GM21723 (cell line): ENCODE results near the gene TMC5.
"Not testable (repeated sequence)": the region's sequence is repeated elsewhere in the genome, so short reads cannot be mapped to it uniquely, and the experiment has no call there.

Experiments
- ATAC-seq: cut with Tn5 transposase; IDR thresholded peaks from one replicate; pipeline ENCODE4 v1.9.1; 2021; ENCODE audit warnings: mild to moderate bottlenecking, moderate library complexity; ENCODE audit not compliant: unreplicated experiment

The TMC5 gene, protein sequence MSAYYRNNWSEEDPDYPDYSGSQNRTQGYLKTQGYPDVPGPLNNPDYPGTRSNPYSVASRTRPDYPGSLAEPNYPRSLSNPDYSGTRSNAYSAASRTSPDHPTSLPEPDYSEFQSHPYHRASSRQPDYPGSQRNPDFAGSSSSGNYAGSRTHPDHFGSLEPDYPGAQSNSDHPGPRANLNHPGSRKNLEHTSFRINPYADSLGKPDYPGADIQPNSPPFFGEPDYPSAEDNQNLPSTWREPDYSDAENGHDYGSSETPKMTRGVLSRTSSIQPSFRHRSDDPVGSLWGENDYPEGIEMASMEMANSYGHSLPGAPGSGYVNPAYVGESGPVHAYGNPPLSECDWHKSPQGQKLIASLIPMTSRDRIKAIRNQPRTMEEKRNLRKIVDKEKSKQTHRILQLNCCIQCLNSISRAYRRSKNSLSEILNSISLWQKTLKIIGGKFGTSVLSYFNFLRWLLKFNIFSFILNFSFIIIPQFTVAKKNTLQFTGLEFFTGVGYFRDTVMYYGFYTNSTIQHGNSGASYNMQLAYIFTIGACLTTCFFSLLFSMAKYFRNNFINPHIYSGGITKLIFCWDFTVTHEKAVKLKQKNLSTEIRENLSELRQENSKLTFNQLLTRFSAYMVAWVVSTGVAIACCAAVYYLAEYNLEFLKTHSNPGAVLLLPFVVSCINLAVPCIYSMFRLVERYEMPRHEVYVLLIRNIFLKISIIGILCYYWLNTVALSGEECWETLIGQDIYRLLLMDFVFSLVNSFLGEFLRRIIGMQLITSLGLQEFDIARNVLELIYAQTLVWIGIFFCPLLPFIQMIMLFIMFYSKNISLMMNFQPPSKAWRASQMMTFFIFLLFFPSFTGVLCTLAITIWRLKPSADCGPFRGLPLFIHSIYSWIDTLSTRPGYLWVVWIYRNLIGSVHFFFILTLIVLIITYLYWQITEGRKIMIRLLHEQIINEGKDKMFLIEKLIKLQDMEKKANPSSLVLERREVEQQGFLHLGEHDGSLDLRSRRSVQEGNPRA

DNA sequence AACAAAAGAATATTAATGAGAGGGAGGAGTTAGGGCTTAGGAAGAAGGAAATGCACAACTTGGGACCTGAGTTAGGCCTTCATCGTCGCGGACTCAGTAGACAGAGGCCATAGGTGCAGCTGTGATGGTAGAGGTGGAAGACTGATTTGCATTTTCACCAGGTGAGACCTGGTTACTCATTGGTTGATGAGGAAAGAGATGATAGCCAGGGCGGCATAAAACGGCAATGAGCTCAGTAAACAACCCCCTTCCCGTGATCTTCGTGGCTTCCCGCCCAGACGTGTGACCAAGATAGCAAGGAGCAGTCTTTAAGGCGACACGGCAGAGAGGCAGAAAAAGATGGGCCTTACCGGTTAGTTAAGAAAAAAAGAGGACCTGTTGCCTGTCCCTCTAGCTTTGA is at the start of gene TMC5:
TMC5 (plus strand) TSS at position 244 of the 400 bp plus-strand sequence. CDS start 22,156 bp downstream, outside the sequence.
- ATAC-seq: no peak

DNA sequence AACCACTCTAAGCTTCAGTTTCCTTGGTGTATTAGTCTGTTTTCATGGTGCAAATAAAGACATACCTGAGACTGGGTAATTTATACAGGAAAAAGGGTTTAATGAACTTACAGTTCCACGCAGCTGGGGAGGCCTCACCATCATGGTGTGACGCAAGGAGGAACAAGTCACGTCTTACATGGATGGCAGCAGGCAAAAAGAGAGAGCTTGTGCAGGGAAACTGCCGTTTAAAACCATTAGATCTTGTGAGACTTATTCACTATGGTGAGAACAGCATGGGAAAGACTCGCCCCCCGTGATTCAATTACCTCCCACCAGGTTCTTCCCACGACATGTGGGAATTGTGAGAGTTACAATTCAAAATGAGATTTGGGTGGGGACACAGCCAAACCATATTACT is 45.1 kb upstream of the TMC5 start:
- ATAC-seq: not testable (repeated sequence)

DNA sequence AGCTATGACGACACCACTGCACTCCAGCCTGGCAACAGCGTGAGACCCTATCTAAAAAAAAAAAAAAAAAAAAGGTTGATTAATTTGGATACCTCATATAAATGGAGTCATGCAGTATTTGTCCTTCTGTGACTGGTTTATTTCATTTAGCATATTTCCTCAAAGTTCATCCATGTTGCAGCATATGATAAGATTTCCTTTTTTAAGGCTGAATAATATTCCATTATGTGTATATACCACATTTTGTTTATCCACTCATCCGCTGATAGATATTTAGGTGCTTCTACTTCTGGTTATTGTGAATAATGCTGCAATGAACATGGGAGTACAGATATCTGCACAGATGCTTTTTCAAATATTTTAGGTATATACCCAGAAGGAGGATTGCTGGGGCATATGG is 43.3 kb upstream of the TMC5 start:
- ATAC-seq: no peak

DNA sequence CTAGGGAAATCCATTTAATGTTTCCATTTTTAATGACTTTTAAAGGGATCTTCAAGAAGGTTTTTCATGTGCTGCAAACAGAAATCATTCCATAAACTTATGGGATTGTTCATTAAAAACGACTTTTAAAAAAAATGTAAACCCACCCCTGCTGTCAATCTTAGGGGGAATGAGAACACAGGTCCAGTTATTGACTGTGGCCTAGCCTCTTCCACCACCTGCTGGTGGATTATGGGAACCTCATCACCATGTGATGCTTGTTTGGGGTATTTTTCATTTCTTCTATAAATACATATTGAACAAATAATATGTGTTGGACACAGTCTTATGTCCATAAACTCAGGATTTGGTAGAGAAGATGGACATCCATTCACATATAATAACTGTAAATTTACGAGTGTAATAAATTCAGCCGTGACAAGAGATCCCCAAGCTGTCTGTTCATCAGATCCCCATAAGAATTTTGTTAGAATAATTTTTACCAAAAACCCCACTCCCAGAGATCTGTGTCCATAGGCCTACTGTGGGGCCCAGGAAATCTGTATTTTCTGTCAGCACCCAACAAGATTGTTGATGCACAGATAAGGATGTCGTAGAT is 42.0 kb upstream of the TMC5 start:
- ATAC-seq: no peak

DNA sequence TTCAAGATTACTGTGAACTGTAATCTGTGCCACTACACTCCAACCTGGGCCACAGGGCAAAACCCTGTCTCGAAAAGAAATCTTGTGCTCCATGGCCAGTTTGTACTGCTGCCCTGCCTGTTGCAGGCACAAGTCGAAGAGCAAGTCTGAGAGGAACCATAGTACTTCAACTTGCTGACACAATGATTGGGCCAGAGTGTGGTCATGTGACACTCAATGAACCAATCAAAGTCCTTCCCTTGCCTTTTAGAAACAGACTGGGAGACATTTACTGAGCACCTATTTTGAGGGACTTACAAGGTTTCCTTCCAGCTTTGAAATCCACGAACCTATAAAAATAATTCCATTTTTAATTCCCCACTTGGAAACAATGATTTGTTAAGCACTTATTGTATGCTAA is 39.8 kb upstream of the TMC5 start:
- no peak for ATAC-seq

DNA sequence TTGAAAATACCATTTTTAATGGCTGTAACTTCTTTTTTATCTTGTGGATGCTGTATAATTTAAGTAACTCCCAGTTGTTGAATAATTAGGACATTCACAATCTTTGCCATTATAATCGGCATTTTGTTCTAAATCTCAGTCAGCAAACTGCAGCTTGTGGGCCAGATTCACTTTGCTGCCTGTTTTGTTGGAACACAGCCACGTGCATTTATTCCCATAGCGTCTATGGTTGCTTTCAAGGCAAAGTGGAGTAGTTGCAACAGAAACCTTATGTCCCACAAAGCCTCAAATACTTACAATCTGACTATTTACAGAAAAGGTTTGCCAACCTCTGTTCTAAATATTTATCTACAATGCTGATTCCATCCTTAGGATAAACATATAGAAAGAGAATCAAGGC is 39.2 kb upstream of the TMC5 start:
- no peak for ATAC-seq

DNA sequence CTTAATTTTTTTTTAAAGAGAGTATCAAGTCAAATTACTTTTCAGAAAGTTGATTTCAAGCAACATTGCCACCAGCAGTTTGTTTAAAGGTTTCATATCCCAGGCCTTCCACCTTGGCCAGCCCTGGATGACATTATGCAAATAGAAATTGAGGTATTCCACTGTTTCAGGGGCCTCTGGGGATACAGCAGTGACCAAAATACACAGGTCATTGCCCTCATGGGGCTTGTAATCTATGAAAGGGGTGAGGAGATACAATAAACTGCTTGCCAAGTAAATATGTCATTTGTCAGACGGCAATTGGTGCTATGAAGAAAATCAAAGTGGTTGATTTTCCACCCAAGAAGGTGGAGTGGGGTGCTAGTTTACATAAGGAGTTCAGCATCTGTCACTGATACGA is 37.8 kb upstream of the TMC5 start:
- ATAC-seq: no peak

DNA sequence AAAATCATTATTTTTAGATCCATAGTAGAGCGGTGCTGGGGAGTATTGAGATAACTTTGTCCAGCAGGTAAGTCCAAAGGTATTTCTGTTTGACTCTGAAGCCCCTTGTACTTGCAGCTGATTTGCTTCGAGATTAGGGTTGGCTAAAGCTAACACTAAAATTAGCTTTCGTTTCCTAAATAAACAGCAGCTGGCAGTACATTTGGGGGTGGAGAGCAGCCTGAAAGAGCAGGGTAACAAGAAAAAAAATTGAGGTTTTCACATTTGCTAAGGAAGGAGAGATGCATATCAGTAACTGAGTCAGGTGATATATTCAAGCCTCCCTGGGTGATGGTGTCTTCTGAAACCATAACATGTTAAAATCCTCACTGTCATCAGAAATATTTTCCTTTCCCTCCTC is 37.4 kb upstream of the TMC5 start:
- no peak for ATAC-seq

DNA sequence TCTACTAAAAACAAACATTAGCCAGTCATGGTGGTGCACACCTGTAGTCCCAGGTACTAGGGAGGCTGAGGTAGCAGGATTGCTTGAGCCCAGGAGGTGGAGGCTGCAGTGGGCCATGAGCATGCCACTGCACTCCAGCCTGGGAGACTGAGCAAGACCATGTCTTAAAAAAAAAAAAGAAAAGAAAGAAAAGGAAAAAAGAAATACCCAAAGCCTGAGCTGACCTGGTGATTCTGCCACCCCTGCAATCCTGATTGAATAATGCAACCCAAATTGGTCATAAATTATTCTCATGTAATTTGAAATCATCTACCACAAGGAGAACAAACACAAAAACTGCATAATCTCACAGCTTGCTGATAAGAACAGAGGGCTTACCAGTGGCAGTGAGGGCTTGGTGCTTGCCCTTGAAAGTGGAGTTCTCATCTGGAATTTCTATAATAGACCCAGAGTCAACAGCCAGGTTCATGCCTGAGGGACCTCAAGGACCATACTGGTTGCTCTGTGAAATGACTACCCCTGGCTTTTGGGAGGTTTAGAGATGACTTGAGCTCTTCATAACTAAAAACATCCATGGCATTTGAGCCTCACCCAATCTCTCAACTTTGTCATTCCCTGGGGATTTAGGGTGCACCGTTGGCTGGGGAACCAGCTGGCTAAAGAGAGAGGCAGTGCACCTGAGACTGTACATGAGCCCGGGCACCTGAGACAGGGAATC is 35.4 kb upstream of the TMC5 start:
- no peak for ATAC-seq

DNA sequence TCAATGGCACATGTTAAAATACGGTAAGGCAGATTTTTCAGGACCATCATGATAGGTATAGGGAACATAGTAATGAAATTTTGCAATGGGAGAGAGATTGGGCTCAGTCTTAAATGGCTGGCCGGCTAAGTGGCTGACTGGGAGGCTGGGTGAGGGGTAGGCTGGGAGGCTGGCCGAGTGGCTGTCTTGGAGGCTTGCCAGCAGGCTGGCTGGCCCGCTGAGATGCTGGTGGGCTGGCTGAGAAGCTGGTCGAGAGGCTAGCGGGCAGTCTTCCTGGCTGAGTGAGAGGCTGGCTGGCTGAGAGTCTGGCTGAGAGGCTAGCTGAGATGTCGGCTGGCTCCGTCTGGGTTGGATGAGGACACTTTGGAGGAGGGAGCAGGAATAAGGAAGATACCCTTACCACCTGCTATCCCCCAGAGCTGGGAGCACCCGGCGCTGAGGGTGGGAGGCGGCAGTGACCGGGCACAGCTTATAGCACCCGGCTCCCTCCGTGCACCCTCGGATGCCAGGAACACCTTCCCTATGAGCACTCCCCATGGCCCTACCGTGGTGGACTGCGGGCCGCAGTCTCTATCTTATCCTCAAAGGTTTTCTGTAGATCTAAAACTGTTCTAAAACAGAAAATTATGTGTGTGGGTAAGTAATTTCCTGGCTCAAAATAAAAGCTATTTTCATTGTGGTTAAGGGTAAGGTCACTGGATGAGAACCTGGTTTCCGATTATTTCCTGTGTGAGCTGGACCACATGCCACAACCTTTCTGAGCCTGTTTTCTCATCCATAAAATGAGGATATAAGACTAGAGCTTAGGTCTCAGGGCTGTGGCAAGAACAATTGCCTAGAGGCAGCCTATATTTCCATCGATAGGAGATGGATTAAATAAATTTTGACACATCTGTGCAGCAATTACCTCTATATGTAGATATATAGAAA is 34.5 kb upstream of the TMC5 start:
- no peak for ATAC-seq

DNA sequence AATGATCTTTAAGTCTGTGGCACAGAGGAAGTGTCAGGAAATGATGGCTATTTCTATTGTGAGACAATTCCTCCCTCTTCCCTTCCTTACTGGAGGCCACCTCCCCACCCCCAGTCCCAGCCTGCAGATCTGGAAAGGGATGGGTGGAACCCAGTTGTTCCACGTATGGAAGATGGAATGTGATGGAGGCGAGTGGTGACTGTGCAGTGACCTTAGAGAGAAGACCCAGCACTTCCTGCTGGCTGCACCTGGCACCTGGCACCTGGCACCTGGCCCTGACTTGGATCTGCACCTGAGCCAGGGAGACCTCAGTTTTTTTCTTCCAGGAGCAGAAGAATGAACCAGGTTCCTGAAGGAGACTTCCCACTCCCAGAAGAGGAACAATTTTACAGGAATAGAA is 33.0 kb upstream of the TMC5 start:
- no peak for ATAC-seq

DNA sequence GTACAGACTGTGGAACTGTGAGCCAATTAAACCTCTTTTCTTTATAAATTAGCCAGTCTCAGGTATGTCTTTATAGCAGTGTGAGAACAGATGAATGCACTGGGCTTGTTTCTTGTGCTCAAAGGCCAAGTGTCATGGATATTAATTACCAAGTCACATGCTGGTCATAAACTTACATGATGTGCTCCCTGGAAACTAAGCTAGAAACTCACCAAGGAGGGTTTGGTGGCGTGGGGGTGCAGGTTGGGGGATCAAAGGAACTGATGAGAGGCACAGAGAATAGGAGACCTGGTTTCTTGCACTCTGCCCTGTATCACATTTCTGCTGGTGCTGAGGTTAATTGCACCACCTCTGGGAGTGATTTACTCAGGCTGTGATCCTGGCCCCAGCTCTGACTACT is 31.2 kb upstream of the TMC5 start:
- ATAC-seq: no peak

DNA sequence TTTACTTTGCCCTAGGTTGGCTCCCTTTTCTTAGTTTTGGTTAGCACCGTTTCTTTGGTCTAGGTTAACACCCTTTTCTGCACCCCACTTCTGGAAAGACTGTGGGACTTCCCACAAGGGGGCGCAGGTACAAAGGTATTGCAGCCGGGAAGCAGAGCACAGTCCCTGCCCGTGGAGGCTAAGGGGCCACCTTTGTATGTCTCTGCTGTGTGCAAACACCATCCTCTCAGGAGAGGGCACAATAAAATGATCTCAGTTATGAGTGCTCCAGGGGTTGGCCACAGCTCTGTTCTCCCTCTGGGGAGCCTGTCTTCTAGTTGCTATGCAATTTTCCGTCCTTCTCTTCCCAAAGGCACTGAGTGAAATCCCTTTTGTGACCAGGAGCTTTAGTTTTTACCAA is 28.4 kb upstream of the TMC5 start:
- no peak for ATAC-seq

DNA sequence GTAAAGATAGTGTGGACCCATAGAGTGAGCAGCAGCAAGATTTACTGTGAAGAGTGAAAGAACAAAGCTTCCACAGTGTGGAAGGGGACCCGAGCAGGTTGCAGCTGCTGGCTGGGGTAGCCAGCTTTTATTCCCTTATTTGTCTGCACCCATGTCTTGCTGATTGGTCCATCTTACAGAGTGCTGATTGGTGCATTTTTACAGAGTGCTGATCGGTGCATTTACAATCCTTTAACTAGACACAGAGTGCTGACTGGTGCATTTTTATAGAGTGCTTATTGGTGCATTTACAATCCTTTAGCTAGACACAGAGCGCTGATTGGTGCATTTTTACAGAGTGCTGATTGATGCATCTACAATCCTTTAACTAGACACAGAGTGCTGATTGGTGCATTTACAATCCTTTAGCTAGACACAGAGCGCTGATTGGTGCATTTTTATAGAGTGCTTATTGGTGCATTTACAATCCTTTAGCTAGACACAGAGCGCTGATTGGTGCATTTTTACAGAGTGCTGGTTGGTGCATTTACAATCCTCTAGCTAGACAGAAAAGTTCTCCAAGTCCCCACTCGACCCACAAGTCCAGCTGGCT is 26.4 kb upstream of the TMC5 start:
- ATAC-seq: not testable (repeated sequence)

DNA sequence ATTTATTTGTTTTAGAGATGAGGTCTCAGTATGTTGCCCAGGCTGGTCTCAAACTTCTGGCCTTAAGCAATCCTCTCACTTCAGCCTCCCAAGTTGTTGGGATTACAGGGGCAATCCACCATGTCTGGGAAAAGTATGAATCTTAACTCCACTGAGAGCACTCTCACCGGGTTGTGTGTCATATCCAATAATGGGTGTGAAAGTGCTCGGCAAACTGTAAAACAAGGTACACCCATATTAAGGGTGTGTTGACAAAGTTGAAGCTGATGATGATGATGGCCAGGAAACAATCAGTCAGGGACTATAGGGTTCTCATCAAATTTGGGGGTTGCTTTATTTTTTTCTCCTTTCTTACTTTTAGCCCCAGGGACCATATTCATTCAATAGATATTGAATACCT is 25.3 kb upstream of the TMC5 start:
- no peak for ATAC-seq

DNA sequence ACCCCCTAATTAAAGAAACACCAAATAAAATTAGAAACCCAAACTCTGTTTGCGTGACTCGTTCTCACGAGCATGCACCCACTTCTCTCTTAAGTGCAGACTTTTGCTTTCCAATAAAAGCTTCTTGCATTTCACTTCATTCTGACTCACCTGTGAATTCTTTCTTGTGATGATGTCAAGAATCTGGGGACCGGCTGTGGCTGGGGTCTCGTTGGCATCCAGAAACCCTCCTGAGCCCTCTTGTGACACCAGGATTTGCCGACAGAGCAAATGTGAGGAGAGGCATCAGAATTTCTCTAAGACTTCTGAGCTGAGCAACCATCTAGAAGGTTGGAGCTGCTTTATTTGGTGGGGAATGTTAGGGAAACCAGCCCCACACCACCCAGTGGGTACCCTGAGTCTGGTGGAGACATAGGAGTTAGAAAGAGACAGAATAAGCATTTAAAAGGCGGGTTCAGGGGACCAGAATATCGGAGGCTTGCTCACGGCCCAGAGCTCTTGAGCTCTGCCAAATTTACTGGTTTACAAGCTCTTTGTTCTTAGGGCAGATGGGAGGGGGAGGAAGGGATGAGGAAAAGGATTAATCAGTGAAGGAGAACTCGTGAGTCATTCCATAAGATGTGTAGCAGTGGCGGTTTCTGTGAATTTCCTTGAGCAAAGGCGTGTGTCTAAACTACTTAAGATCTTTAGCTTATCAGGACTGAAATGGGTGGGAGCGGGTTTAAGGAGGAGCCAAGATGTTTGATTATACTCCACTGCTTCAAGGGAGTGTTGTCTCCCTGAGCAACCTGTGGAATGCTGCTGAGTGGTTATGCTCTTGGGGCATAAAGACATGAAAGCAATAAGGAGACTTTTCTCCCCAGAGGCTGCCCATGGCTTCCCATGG is 24.2 kb upstream of the TMC5 start:
- no peak for ATAC-seq

DNA sequence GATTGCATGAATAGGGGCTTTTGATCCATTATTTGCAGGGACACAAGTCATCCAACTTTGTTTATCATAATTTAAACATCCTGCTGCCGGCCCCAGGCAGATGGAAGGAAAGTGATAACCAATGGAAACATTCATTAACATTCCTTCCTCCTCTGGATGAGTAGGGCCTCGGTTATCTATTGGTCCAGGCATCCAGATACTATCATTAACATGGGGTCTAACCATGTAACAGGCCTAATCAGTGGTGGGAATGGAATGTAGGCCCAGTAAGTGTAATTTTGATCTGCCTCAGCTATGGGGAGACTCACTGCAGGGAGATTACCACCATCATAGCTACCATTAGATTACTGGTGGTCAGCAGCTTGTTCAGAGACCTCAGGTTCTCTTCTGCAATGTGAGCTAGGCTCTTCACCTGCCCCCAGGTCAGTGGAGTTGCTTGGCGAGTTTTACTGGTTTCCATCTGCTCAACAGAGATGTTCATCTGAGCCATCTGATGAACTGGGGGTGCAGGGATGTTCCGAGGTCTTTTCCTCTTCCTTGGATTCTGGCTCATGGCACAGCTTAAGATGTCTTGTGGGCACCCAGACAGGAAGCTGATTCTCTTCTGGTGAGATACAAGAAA is 21.9 kb upstream of the TMC5 start:
- ATAC-seq: not testable (repeated sequence)

DNA sequence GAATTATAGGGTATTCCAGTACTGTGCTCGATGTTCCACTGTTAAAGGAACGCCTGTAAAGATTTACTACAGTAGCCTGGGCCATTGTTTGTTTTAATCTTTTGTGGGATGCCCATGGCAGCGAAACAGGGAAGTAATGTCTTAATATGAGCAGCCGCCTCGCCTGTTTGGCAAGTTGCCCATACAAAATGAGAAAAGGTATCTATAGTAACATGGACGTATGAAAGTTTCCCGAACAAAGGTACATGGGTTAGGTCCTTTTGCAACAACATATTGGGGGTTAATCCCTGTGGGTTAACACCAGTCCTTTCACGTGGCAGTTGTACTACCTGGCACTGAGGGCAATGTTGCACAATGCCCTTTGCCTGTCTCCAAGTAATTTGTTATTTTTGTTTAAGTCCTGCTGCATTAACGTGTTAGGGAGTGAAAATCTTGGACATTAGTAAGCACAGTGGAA is 21.1 kb upstream of the TMC5 start:
- ATAC-seq: no peak
